Measurements from ENCODE around the gene POU6F2. TPM values are rescaled to one million over a fixed set of nuclear protein-coding genes. Genes with fewer than 3 reads are reported as not detected.
"Not testable (repeated sequence)": the region's sequence is repeated elsewhere in the genome, so short reads cannot be mapped to it uniquely, and the experiment has no call there.

The POU6F2 gene
- total RNA-seq, 1 donor from 2014 or later, result 0.40 TPM

DNA sequence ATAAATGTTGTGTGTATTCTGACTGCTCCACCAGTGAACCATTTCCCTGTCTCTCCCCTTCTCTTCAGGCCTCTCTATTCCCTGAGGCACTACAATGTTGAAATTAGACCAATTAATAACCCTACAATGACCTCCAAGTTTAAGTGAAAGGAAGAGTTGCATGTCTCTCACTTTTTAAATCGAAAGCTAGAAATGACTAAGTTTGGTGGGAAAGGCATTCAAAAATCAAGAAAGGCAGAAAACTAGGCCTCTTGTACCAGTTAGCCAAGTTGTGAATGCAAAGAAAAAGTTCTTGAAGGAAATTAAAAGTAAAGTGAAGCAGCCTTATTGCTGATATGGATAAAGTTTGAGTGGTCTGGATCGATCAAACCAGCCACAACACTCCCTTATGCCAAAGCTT is 390.2 kb downstream of the POU6F2 start:
- Mint-ChIP-seq H3K27ac (ENCODE audit: unreplicated experiment) (no peak overlapping the region), H3K27me3 (ENCODE audit: low read depth) (peaks cover 15% of the 10 kb centered on the region), H3K9me3 (ENCODE audit: low read depth) (peaks cover 11% of the 10 kb centered on the region), H3K4me1 (ENCODE audit: low read depth) (no peaks in the 10 kb centered on the region), H3K4me3 (ENCODE audit: unreplicated experiment) (no peak overlapping the region), H3K36me3 (ENCODE audit: low read depth) (no peaks in the 10 kb centered on the region)
- no peak for DNase-seq (ENCODE audit: low spot score)
- TF ChIP-seq, protein P1, sequence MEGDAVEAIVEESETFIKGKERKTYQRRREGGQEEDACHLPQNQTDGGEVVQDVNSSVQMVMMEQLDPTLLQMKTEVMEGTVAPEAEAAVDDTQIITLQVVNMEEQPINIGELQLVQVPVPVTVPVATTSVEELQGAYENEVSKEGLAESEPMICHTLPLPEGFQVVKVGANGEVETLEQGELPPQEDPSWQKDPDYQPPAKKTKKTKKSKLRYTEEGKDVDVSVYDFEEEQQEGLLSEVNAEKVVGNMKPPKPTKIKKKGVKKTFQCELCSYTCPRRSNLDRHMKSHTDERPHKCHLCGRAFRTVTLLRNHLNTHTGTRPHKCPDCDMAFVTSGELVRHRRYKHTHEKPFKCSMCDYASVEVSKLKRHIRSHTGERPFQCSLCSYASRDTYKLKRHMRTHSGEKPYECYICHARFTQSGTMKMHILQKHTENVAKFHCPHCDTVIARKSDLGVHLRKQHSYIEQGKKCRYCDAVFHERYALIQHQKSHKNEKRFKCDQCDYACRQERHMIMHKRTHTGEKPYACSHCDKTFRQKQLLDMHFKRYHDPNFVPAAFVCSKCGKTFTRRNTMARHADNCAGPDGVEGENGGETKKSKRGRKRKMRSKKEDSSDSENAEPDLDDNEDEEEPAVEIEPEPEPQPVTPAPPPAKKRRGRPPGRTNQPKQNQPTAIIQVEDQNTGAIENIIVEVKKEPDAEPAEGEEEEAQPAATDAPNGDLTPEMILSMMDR (IDR thresholded peaks at IDR 0.05), result no peak

DNA sequence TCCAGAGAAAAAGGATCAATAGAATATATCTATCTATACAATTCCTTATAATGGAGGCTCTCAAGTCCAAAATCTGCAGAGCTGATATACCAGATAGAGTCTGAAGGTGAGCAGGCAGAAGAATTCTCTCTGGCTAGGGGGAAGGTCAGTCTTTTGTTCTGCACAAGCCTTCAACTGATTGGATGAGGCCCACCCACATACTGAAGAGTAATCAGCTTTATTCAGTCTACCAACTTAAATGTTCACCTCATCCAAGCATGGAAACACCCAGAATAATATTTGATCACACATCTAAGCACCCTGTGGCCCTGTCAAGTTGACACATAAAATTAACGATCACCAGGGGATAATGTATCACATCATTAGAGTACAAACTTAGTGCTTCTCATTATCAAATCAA is 394.7 kb downstream of the POU6F2 start:
- peaks cover 6% of the 10 kb centered on the region for H3K4me1 Mint-ChIP-seq (ENCODE audit: low read depth)
- peaks cover 5% of the 10 kb centered on the region for H3K27me3 Mint-ChIP-seq (ENCODE audit: low read depth)
- peaks cover 11% of the 10 kb centered on the region for H3K9me3 Mint-ChIP-seq (ENCODE audit: low read depth)
- H3K4me3 Mint-ChIP-seq (ENCODE audit: unreplicated experiment), result no peak overlapping the region
- H3K27ac Mint-ChIP-seq (ENCODE audit: unreplicated experiment), result no peak overlapping the region
- H3K36me3 Mint-ChIP-seq (ENCODE audit: low read depth), result no peaks in the 10 kb centered on the region
- DNase-seq (ENCODE audit: low spot score), result no peak
- TF ChIP-seq, protein P1 (IDR thresholded peaks at IDR 0.05), result no peak

DNA sequence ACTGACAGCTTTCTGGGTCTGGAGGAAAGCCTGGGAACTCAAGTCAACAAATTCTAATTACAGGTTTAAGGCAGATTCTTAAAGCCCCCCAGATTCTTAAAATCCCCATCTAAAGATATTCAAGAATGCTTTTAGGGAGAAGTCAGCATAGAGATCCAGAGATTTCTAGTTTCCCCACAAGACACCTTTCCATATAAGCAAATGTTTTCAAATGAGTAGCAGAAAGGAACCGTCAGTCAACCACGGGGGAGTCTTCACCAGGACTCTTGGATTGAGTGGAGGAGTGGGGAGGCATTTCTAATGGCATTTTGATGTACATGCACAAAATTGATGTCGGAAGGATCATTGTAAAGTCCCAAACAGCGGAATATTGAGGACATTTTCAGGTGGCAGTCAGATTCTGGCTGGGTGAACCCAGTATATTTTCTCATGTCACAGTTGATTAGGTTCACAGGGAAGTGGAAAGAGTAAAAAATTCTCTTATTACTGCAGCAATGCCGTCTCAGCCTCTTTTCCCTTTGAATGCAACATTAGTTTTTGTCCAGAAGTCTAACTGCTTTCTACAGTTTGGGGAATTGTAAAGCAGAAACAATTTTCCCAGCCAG is 396.8 kb downstream of the POU6F2 start:
- TF ChIP-seq, protein P1 (IDR thresholded peaks at IDR 0.05), result no peak
- no peak overlapping the region for H3K4me3 Mint-ChIP-seq (ENCODE audit: unreplicated experiment)
- no peak overlapping the region for H3K27ac Mint-ChIP-seq (ENCODE audit: unreplicated experiment)
- H3K4me1 Mint-ChIP-seq (ENCODE audit: low read depth), result peaks cover 10% of the 10 kb centered on the region
- H3K27me3 Mint-ChIP-seq (ENCODE audit: low read depth), result peaks cover 2% of the 10 kb centered on the region
- no peaks in the 10 kb centered on the region for H3K36me3 Mint-ChIP-seq (ENCODE audit: low read depth)
- DNase-seq (ENCODE audit: low spot score), result no peak
- H3K9me3 Mint-ChIP-seq (ENCODE audit: low read depth), result peaks cover 11% of the 10 kb centered on the region

DNA sequence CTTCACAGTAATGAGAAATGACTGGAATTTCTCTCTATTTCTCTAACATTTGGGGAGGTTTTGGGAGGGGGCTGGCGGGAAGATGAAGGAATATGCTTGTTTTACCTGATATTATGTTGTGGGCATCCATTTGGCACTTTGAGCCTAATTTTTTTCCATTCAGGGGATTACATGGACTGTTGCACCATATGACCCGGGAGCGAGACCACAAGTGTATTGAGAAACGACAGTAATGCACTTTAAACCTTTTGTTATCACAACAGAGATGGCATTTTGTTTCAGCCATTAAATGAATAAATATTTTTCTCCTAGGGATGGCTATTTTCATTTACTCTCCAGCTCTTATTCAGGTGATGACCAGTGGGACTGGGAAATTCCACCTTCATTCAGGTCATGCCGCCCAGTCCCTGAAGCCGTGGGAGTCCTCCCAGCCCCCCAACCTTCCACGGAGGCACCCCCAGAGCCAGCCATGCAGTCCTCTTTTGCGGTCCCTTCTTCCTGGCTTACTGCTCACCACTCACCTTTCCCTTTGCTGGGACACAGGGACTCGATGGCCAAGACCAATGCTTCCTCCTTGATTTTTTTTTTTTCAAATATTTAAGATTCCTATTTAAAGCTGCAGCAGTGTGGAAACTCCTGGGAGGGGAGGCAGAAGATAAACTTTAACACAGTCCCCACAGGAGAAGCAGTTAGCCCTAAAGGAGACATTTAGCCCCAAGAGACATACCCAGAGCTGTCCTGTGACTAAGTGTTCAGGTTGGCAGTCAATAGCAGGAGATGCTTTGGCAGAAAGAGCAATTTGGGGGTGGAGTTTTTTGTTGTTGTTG is 397.6 kb downstream of the POU6F2 start:
- Mint-ChIP-seq H3K4me3 (ENCODE audit: unreplicated experiment) (no peak overlapping the region), H3K36me3 (ENCODE audit: low read depth) (no peaks in the 10 kb centered on the region), H3K27ac (ENCODE audit: unreplicated experiment) (no peak overlapping the region), H3K4me1 (ENCODE audit: low read depth) (peaks cover 12% of the 10 kb centered on the region), H3K9me3 (ENCODE audit: low read depth) (peaks cover 7% of the 10 kb centered on the region), H3K27me3 (ENCODE audit: low read depth) (peaks cover 2% of the 10 kb centered on the region)
- TF ChIP-seq, protein P1 (IDR thresholded peaks at IDR 0.05), result no peak
- DNase-seq (ENCODE audit: low spot score), result no peak

DNA sequence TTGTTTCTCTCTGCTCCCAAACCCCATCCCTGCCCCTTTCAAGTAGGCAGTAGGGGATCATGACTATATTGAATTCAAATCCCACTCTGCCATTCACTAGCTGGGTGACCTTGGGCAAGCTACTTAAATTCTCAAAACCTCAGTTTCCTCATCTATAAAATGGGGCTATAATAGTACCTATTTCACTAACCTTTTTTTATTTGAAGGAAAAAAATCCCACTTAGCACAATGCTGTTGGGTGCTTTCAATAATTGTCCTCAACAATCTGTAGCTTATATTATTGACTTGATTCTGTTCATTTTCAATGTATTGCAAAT is 398.1 kb downstream of the POU6F2 start:
- H3K27ac Mint-ChIP-seq (ENCODE audit: unreplicated experiment), result no peak overlapping the region
- no peak overlapping the region for H3K4me3 Mint-ChIP-seq (ENCODE audit: unreplicated experiment)
- H3K4me1 Mint-ChIP-seq (ENCODE audit: low read depth), result peaks cover 12% of the 10 kb centered on the region
- TF ChIP-seq, protein P1 (IDR thresholded peaks at IDR 0.05), result no peak
- peaks cover 3% of the 10 kb centered on the region for H3K9me3 Mint-ChIP-seq (ENCODE audit: low read depth)
- no peaks in the 10 kb centered on the region for H3K36me3 Mint-ChIP-seq (ENCODE audit: low read depth)
- DNase-seq (ENCODE audit: low spot score), result no peak
- peaks cover 2% of the 10 kb centered on the region for H3K27me3 Mint-ChIP-seq (ENCODE audit: low read depth)

DNA sequence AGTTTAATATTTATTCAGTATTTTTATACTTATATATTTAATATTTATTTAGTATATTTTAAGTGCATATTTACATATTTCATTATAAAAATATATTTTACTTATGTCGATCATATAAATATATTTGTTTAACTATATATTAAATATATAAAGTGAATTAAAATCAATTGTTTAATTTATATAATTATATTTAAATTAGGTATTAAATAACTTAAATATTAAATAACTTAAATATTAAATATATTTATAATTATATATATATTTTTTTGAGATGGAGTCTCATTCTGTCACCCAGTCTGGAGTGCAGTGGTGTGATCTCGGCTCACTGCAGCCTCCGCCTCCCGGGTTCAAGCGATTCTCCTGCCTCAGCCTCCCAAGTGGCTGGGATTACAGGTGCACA is 399.2 kb downstream of the POU6F2 start:
- not testable (repeated sequence) for H3K27ac Mint-ChIP-seq (ENCODE audit: unreplicated experiment)

More for the DNA sequence above, 399.2 kb downstream of the POU6F2 start:
- H3K36me3 Mint-ChIP-seq (ENCODE audit: low read depth); H3K27me3 Mint-ChIP-seq (ENCODE audit: low read depth); DNase-seq (ENCODE audit: low spot score); H3K9me3 Mint-ChIP-seq (ENCODE audit: low read depth); H3K4me3 Mint-ChIP-seq (ENCODE audit: unreplicated experiment): not testable (repeated sequence)
- H3K4me1 Mint-ChIP-seq (ENCODE audit: low read depth), result peaks cover 12% of the 10 kb centered on the region

All from chondrocyte (in vitro differentiated cells).